ENCODE measurements around the gene CHFR. TPM values are rescaled to one million over a fixed set of nuclear protein-coding genes. Genes with fewer than 3 reads are reported as not detected.
A peak's percentile ranks its signal among the peaks of the same experiment; 100 is the strongest.

CHFR gene
- total and polyA plus RNA-seq, 2 donors (not counting 3 experiments of a cell fraction or from before 2014, with no cell fraction given): 45.4 to 66.5 TPM

DNA sequence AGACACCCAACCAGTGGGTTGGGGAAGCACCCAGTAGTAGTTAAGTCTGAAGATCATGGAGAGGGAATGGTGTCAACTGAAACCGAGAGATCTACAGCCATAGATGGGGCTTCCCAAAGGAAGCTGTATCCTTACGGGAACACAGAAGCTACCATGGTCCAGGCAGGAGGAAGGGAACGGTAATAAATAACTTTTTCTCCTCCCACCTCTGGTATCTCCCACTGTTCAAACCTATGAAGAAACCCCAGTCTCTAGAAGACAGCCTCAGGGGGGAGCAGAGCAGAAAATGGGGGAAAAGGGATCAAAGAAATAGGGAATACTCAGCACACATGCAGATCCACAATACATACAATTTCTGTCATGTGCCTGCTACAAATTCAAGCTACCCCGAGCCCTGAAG, 35.3 kb upstream of the CHFR start:
- ChIA-PET CTCF (no interaction called here), POLR2A (no interaction called here)
- H3K27ac ChIP-seq (ENCODE audit: insufficient read depth, low read depth, low read length): no peak overlapping the region
- no peak for TF ChIP-seq FOS (IDR thresholded peaks at IDR 0.05; ENCODE audit: borderline replicate concordance, insufficient read depth, low read length)
- TF ChIP-seq JUN (IDR thresholded peaks at IDR 0.05; ENCODE audit: borderline replicate concordance, insufficient read depth, insufficient read length, low read depth): no peak
- TF ChIP-seq GATA2 (IDR thresholded peaks at IDR 0.05; ENCODE audit: insufficient read depth, insufficient read length, low read depth, low read length): no peak
- TF ChIP-seq MYC (IDR thresholded peaks at IDR 0.05; ENCODE audit: low read depth, low read length): no peak
- intact Hi-C loops (cut with micrococcal nuclease) (no loop called here), dilution Hi-C loops (cut with MboI; ENCODE audit: extremely low pct_ligation_motif_present, low sequenced_read_pairs) (no loop called here)
- no peak for DNase-seq (ENCODE audit: low read depth, low spot score)
- FAIRE-seq: no peak
- no peak overlapping the region for H3K9ac ChIP-seq (replicated peaks; ENCODE audit: extremely low read depth, insufficient read depth, low read length)
- no peaks in the 10 kb centered on the region for H3K9me1 ChIP-seq (replicated peaks; ENCODE audit: control insufficient read depth, extremely low read depth, insufficient read depth, low read length)
- H3K4me1 ChIP-seq (ENCODE audit: control insufficient read depth, extremely low read depth, insufficient read depth, low read length): no peaks in the 10 kb centered on the region
- H3K9me3 ChIP-seq (replicated peaks; ENCODE audit: control insufficient read depth, insufficient read depth, low read length): peaks cover 26% of the 10 kb centered on the region
- H3K4me2 ChIP-seq (ENCODE audit: insufficient read depth, low read length): no peak overlapping the region
- no peaks in the 10 kb centered on the region for H3K27me3 ChIP-seq (ENCODE audit: control insufficient read depth in 2 of 2, insufficient read depth in 2 of 2, low read length in 2 of 2)
- no peak overlapping the region for H2AFZ ChIP-seq (ENCODE audit: low read depth, low read length)
- BruUV-seq (replicated peaks): no TSS peak
- no peaks in the 10 kb centered on the region for H4K20me1 ChIP-seq (replicated peaks; ENCODE audit: control insufficient read depth, extremely low read depth, insufficient read depth, low read length)
- H3K79me2 ChIP-seq (ENCODE audit: control insufficient read depth, insufficient read depth, low read length): no peaks in the 10 kb centered on the region
- H3K4me3 ChIP-seq (replicated peaks in 1 of 3; ENCODE audit: insufficient read depth in 1 of 3, low read depth in 1 of 3, low read length in 3 of 3): no peak overlapping the region
- no peaks in the 10 kb centered on the region for H3K36me3 ChIP-seq (ENCODE audit: control insufficient read depth in 2 of 2, extremely low read depth in 1 of 2, insufficient read depth in 2 of 2, low read length in 2 of 2)

GRCh38 chr12:132921685-132922084, 34.3 kb upstream of the CHFR start:
- no peak for DNase-seq (ENCODE audit: low read depth, low spot score)
- Histone ChIP-seq H3K4me1 (ENCODE audit: control insufficient read depth, extremely low read depth, insufficient read depth, low read length) (no peaks in the 10 kb centered on the region), H3K9me1 (replicated peaks; ENCODE audit: control insufficient read depth, extremely low read depth, insufficient read depth, low read length) (no peaks in the 10 kb centered on the region), H3K9me3 (replicated peaks; ENCODE audit: control insufficient read depth, insufficient read depth, low read length) (peaks cover 23% of the 10 kb centered on the region), H3K9ac (replicated peaks; ENCODE audit: extremely low read depth, insufficient read depth, low read length) (no peak overlapping the region), H3K4me2 (ENCODE audit: insufficient read depth, low read length) (no peak overlapping the region), H2AFZ (ENCODE audit: low read depth, low read length) (no peak overlapping the region), H3K36me3 (ENCODE audit: control insufficient read depth in 2 of 2, extremely low read depth in 1 of 2, insufficient read depth in 2 of 2, low read length in 2 of 2) (no peaks in the 10 kb centered on the region), H3K79me2 (ENCODE audit: control insufficient read depth, insufficient read depth, low read length) (no peaks in the 10 kb centered on the region), H3K27ac (ENCODE audit: insufficient read depth, low read depth, low read length) (no peak overlapping the region), H3K4me3 (replicated peaks in 1 of 3; ENCODE audit: insufficient read depth in 1 of 3, low read depth in 1 of 3, low read length in 3 of 3) (no peak overlapping the region), H3K27me3 (ENCODE audit: control insufficient read depth in 2 of 2, insufficient read depth in 2 of 2, low read length in 2 of 2) (no peaks in the 10 kb centered on the region), H4K20me1 (replicated peaks; ENCODE audit: control insufficient read depth, extremely low read depth, insufficient read depth, low read length) (no peaks in the 10 kb centered on the region)
- POLR2A ChIA-PET: no interaction called here
- TF ChIP-seq FOS (IDR thresholded peaks at IDR 0.05; ENCODE audit: borderline replicate concordance, insufficient read depth, low read length) (no peak), POLR2AphosphoS5 (IDR thresholded peaks at IDR 0.05; ENCODE audit: insufficient read depth, low read depth, low read length) (no peak), POLR2A (IDR thresholded peaks at IDR 0.05; ENCODE audit: low read depth, low read length) (no peak), JUN (IDR thresholded peaks at IDR 0.05; ENCODE audit: borderline replicate concordance, insufficient read depth, insufficient read length, low read depth) (no peak), MYC (IDR thresholded peaks at IDR 0.05; ENCODE audit: low read depth, low read length) (no peak), GATA2 (IDR thresholded peaks at IDR 0.05; ENCODE audit: insufficient read depth, insufficient read length, low read depth, low read length) (no peak), EZH2 (IDR thresholded peaks at IDR 0.05; ENCODE audit: borderline replicate concordance, low read depth, low read length, severe bottlenecking) (no peak)
- TF ChIP-seq, protein P1, sequence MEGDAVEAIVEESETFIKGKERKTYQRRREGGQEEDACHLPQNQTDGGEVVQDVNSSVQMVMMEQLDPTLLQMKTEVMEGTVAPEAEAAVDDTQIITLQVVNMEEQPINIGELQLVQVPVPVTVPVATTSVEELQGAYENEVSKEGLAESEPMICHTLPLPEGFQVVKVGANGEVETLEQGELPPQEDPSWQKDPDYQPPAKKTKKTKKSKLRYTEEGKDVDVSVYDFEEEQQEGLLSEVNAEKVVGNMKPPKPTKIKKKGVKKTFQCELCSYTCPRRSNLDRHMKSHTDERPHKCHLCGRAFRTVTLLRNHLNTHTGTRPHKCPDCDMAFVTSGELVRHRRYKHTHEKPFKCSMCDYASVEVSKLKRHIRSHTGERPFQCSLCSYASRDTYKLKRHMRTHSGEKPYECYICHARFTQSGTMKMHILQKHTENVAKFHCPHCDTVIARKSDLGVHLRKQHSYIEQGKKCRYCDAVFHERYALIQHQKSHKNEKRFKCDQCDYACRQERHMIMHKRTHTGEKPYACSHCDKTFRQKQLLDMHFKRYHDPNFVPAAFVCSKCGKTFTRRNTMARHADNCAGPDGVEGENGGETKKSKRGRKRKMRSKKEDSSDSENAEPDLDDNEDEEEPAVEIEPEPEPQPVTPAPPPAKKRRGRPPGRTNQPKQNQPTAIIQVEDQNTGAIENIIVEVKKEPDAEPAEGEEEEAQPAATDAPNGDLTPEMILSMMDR (IDR thresholded peaks at IDR 0.05; ENCODE audit: extremely low read depth in 1 of 2, insufficient read depth in 1 of 2, low read depth in 1 of 2, low read length in 2 of 2): no peak
- TF ChIP-seq, protein P2, sequence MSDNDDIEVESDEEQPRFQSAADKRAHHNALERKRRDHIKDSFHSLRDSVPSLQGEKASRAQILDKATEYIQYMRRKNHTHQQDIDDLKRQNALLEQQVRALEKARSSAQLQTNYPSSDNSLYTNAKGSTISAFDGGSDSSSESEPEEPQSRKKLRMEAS (IDR thresholded peaks at IDR 0.05; ENCODE audit: insufficient read depth, insufficient read length): no peak
- dilution Hi-C loops (cut with MboI; ENCODE audit: extremely low pct_ligation_motif_present, low sequenced_read_pairs): no loop called here
- no peak for FAIRE-seq
- TSS peak; percentile 4 for BruUV-seq (replicated peaks)
- CTCF ChIA-PET: no interaction called here
- intact Hi-C loops (cut with micrococcal nuclease): no loop called here
